ENCODE data around the gene SLIT1.

Gene SLIT1

DNA sequence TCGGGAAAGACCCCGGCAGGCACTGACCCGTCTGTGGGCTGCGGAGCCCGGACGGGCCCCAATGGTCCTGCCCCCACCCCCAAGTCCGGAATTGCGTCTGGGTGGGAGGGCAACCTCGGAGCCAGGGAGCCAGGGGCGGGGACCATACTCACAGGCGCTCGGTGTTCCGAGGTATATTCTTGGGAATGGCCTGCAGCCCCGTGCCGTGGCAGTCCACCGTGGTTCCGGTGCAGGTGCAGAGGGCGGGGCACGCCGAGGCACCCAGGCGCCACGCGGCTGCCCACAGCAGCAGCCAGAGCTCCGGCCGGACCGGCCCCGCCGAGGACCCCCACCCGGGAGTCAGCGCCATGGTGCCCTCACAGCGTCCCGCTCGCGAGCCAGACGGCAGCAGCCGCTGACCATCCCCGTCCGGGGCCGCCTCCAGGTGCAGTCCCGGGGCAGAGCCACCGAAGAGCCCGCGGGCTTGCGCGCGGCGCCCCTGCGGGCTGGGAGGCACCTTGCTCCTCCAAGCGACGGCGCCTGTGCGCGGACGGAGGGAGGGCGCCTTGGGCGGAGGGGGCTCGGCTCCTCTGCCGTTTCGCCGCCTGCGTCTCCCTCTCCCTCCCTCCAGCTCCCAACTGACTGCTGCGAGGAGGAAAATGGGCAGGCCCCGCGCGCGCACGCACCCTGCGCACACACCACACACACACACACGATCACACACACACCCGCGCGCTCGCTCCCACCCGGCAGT lies at the start of gene SLIT1:
Gene SLIT1 (minus strand): TSS at position 634 of the 733 bp plus-strand sequence. CDS start 285 bp downstream, at position 349.
- no peak for FAIRE-seq
- no peak for DNase-seq (ENCODE audit: low spot score)

DNA sequence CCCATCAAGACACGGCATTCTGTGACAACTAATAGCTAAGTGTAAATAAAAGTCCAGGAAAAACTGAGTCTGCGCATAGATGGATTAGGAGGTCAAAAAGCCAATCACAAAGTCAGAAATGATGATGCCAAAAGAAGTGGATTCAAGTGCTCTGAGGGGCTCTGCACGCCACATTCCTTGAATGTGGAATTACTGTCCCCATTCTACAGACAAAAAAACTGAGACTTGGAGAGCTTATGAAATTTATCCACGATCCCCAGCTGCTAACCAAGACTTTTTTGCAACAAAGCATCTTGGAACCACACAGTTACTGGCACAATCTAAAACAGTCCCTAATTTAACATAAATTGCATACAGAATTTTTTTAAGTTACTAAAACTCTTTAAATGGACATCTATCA lies 49.6 kb upstream of the SLIT1 start:
- FAIRE-seq, result no peak

DNA sequence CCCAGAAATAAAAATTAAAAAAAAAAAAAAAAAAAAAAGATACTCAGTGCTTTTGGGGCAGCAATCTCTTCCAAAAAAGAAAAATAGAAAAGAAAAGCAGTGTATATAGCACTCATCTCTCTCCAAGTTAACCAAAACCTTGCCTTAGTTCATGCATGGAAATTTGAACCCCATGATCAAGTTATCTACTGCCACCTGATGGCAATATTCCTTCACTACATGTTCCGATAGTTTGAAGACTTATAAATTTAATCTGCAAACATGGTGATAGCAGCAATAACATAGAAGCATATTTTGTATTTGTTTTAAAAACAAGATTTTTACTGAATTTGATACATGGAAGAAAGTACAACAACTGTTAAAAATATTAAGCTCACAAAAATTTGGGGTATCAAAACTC lies 48.6 kb upstream of the SLIT1 start:
- peak; percentile 73 for FAIRE-seq
- DNase-seq (ENCODE audit: low spot score), result peak; percentile 32

More for the DNA sequence above, 49.6 kb upstream of the SLIT1 start:
- no peak for DNase-seq (ENCODE audit: low spot score)

DNA sequence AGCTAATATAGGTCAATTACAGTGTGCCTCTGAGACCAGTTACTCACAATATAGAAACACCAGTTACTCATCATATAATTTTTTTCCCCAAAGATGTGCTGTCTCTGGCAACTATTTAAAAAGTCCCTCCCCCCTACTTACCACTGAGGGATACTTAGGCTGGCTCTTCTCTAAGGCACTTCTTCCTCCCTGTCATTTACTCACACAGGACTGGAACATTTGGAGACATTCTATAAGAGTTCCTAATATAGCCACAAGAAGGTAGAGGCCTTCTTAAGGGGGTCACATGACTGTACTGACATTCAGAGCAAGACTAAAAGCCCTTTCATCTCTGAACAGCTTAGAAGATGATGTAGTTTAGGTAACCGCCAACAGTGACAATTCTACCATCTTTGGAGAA lies 44.4 kb upstream of the SLIT1 start:
- DNase-seq (ENCODE audit: low spot score) (no peak), FAIRE-seq (no peak)

DNA sequence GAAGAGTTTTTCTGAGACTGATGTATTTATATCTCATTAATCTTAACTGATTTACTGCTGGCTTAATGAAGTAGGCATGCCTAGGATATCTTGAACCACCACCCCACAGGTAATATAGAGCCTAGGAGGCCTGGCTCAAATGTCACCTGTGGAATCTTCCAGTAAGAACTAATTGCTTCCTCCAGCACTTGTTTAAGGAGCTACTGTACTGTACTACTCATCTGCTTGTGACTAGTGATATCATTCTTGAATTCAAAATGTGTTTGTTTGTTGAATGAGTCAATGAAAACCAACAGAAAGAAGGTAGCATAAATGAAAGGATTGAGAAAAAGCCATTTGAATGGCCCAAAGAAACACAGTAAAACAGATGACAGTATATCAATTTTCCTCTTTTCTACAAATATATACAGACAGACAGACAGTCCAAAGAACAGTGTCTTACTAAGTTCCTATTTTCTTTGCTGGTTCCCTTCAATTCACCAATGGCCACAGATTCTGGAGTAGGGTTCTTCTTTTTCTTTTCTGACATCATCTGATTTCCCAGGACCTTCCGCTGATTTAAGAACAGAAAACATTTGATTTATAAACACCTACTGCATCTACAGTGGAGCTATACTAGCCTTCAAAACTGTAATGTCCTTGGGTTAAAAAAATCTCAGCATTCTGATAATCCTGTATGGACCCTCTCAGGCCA lies 43.7 kb upstream of the SLIT1 start:
- DNase-seq (ENCODE audit: low spot score), result no peak
- FAIRE-seq, result no peak

DNA sequence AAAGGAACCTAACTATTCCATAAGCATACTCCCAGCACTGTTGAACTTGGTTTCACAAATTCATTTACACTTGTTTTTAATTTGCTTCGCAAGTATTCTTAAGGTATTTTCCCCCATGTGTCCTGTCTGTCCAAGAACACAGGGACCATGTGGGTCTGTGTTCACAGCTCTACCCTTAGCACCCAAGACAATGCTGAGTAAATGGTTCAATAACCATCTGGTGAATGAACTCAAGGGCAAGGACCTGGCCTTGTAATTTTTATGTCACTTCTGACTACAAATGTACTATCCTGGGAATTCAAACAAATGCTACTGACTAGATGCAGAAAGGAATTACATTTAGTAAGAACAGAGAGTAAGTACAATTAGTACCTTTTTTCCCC lies 43.0 kb upstream of the SLIT1 start:
- DNase-seq (ENCODE audit: low spot score), result no peak
- FAIRE-seq, result no peak

DNA sequence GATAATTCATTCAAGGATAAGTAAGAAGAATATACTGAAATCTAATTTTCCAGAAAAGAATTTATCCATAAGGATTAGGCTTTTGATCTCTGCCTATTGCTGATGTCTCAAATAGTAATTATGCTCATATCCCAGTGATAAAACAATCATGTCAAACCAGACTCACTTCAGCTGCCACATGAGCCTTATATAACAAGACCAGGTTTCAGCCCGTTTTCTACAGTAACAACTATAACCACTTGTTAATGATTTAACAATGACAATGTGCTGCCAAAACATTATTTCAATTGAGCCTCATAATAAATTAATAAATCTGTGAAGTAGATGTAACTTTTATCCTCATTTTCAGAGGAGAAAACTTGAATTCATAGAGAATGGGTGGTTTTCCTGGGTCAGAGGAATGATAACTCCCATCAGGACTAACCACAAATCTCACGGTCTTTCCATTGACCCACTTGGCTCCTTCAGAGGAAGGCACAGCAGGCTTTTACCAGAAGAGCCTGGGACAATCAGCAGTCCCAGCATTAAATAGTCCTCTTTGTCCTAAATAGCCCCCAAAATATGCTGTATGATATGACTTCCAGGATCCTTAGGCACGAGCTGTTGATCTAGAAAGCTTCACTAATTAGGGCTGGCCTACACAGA lies 42.5 kb upstream of the SLIT1 start:
- DNase-seq (ENCODE audit: low spot score) (no peak), FAIRE-seq (no peak)

DNA sequence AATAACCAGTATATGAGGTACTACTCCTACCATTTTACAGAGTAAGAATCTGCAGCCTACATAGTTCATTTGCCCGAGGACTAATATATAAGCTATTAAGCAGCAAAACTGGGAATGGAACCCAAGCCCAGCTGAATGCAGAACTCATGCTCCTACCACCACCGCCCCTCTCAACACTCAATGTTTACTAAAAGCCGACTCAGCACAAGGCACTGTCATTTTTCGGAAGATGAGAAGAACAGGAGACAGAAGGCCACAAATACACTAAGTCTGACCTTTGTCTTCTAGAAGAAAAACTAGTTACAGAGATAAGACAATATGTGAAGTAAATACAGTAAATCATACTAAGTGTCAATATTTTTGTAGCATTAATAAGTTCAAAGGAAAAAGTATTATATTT lies 40.6 kb upstream of the SLIT1 start:
- FAIRE-seq, result no peak
- no peak for DNase-seq (ENCODE audit: low spot score)

DNA sequence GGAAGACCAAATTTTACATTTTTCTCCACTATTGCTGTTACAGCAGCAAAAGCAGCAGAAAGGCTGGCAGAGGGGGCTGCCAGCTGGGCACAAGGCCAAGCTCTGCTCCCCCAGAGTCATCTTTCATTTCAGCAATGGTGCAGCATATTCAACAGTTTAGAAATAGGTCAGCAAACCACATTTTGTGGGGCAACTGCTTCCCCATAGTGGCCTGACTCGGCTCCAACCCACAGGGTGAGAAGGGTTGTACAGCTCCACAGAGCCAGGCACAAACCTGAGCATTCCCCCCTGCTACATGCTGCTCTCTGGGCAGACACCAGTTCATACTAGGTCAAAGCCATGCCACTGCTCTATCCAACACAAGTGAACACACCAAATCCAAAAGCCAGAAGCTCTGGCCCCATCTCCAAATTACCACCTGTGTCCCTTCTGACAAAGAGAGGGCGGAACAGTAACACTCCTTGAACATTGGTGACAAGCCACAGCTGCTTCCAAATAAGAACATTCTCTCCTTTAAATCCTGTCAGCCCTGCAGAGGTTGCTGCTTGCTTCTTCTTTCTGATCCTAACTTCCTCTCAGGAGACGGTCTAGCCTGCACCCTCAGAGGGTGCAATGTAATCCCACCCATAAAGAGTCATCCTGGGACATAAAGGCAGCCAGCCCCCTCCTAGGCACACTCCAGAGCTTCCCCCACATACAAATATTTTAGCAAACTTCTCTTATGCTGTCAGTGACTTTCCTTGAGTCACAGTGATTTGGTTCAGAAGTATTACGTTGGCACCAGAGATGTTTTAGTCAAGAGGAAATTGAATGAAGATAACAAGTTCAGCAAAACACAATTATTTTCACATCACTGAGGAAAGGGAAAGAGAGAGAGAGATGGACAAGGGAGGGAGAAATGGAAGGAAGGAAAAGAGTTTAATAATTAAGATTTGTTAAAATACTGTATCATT lies 39.0 kb upstream of the SLIT1 start:
- DNase-seq (ENCODE audit: low spot score) (no peak), FAIRE-seq (no peak)

DNA sequence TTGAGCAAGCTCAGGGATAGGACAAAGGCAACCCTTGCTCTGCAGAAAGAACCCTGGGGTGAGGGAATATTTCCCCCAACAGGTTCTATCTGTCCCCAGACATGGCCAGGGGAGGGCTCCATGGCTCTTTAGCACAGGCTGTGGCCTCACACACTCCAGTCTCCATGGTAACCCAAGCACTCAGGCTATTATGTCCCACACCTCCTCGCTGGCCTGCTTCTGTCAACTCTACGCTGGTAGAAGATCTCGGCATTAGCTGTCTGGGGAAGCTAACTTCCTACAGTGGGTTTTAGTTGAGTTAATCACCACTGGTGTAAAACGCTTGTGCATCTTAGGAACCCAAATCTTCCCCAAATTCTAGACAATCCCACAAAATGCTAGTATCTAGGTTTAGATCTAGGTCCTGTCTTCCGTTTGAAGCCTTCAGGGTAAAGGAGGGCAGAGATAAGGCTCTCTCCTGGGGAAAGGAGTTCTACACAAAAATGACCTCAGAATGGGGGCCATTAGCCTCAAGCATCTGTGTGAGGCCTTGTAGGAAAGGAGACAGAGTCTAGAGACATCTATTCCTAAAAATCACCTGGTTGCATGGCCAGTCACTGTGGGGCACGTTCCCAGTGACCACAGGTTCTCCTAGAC lies 36.7 kb upstream of the SLIT1 start:
- no peak for FAIRE-seq
- DNase-seq (ENCODE audit: low spot score), result no peak

DNA sequence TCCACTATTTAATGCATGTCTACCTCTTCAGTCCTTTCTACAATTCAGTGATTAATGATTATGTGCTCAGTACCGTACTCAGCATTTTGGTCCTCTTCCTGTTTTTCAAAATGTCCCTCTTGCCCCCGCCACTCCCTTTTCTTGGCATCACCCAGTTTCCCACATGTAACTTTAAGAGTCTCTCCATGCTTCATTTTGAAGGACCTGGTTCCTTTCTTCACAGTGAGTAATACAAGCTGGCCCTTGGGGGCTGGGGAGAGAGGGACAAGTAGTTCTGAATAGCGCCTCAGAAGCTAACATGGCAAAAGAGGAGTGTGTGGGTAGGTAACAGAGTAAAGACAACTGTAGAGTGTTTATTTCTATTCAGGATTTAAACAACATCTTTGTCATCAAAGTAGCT lies 34.6 kb upstream of the SLIT1 start:
- DNase-seq (ENCODE audit: low spot score) (no peak), FAIRE-seq (no peak)

DNA sequence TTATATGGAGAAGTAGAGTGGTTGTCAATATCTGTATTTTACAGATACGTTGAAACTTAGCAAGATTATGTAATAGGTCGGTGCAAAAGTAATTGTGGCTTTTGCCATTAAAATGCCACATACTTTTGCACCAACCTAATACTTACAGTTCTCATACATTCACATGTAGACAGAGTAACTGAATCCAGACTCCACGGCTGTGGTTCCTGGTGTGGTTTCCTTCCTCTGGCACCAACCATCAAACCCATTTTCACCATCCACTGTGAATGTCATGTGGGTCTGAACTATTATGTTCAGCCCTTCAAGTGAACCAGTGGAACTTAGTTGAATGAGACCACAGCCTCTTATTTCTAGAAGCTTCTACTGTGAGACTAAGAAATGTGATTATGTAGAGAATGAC lies 31.5 kb upstream of the SLIT1 start:
- DNase-seq (ENCODE audit: low spot score) (no peak), FAIRE-seq (no peak)

DNA sequence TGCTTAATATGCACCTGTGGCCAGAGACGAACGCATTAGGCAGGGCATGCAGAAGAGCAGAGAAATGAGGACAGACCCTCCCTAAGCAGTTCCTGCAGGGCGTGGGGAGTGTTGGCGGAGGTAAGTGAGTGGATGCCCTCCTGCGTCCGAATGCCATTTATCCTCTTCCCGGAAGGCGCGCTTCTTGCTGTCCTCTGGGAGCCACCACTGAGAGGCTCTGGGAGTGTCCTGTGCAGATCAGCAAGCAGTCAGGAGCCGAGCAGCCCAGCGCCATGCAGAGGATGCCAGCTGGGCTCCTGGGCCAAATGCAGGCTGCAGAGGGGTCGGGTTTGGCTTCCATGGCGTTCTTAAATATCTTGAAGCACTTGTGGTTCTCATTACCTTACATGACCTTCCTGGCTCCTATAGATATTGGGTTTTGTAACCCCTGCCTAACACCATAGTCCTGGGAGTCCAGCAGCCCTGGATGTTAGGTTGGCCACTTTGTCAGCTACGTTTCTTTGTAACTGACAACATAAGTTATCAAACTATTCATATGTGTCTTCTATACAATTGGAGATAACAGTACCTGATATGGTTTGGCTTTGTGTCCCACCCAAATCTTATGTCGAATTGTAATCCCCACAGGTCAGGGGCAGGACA lies 30.0 kb upstream of the SLIT1 start:
- FAIRE-seq (no peak), DNase-seq (ENCODE audit: low spot score) (no peak)

DNA sequence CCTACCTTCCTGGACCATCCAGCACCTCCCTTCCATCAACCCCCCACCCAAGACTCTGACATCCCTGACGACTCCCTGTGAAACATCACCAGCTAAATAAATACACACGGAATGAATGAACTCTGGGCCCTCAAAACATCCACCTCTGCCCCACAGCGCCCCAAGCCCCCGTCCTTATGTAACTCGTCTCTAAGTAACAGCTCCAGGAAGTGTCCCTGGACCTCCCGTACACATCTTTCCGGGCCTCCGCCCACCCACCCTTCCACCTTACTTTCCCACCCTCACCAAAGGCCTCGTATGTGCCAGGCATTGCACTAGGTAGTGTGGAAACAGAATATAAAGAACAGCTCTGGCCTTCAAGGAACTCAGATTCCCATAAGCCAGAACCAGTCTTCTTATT lies 27.7 kb upstream of the SLIT1 start:
- DNase-seq (ENCODE audit: low spot score), result no peak
- no peak for FAIRE-seq

DNA sequence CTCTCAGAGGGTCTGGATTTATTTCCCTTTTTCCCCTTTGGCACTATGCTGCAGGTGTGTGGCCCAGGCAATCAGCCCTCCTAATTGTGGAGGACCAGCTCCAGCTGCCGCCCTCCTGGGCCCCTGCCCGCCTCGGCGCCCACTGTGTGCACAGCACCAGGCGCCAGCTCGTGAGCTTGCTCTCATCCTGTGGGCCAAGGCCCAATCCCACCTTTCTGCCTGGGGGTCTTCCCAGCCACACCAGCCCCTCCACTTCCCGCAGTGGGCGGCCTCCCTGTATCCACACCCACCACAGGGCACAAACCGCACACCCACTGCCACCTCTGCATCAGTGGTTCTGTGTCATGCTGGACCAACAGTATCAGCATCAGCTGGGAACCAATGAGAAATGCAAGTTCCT lies 25.5 kb upstream of the SLIT1 start:
- no peak for FAIRE-seq
- no peak for DNase-seq (ENCODE audit: low spot score)

DNA sequence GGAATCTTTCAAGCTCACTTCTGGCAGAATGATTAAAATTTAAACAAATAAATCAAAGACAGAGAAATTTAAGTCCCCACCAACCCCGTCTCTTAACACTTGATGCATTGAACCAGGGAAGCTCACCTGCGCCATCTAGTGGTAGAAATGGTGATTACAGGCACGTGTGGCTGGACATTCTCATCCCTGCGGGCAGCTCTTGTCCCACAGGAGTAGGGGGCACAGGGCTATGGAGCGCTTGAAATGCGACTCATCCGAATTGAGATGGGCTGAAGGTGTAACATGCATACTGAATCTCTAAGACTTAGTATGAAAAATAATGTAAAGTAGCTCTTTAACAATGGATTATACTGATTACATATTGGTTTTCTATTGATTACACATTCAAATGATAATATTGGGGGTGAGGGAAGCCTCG lies 24.8 kb upstream of the SLIT1 start:
- FAIRE-seq, result no peak
- peak; percentile 31 for DNase-seq (ENCODE audit: low spot score)

DNA sequence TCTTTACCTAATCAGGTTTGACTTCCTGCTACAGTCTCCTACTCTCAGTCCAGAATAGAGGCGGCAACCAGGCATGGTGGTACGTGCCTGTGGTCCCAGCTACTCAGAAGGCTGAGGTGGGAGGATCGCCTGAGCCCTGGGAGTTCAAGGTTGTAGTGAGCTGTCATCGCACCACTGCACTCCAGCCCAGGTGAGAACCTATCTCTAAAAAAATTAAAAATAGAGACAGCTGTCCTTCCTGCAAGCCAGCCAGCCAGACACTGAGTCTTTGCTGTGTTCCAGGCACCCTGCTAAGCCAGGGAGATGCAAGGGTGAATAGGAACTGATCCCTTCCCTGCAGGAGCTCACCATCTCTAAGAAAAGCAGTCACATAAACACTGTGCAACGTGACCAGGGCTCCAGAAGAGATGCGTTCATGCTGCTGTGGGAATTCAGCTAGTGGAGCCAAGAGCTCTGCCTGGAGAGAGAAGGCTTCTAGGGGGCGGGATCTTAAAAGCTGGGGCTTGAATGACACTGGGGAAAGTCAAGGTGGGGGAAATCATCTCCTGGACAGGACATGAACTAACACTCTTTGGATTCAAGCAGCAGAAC lies 22.1 kb upstream of the SLIT1 start:
- FAIRE-seq, result no peak
- no peak for DNase-seq (ENCODE audit: low spot score)

DNA sequence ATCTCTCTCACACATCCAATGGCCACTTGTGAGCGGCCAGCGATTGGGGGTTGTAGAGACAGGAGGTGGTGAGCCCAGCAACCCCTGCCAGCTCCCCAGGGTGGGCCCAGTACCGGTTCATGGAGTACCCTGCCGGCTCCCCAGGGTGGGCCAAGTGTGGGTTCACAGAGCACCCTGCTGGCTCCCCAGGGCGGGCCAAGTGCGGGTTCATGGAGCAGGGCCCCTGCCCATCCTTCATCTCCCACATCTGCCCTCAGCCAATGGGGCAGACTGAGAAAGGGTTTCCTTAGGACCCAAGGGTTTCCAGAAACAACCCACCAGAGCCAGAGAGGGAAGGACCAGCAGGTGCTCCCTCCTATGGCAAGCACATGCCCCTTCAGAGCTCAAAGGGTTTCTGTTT lies 21.4 kb upstream of the SLIT1 start:
- no peak for DNase-seq (ENCODE audit: low spot score)
- no peak for FAIRE-seq

DNA sequence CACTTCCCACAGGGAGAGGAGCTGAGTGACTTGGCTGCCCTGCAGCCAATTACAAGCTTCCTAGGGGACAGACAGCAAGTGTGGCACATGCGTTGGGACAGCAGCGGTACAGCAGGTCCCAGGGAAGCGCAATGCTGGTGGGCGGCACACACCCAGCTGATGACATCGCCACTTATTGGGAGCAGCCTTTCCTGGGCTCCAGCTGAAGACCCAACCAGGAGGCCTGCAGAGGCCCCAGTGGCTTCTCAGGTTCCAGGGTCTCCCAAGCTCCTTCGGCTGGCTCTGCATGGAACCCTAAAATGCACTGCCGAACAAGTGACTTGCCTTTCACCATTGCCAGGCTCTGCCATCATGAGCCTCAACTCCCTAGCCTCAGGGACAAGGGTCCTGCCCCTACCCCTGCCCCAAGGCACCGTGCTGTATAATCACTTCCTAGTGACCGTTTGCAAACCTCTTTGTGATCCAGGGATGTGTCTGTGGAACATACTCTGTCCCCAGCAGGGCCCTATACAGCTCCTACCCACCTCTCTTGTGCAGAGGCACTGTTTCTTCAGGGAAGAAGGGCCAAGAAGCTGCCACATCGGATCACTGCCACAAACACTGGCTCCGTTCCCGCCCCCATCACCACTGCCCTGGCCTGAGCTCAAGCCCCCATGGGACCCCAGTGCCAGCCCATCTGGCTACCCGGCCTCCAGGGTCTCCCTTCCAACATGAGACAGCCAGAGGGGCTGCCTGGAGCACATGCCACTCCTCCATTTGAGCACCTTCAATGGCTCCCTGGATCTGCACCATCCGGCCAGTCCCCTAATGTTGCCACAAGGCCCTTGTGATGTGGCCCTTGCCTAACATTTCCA lies 19.3 kb upstream of the SLIT1 start:
- no peak for FAIRE-seq
- no peak for DNase-seq (ENCODE audit: low spot score)

All from RCC 7860 (cell line).